Measurements from ENCODE around the gene TELO2. TPM values are rescaled to one million over a fixed set of nuclear protein-coding genes. Genes with fewer than 3 reads are reported as not detected.

TELO2 gene
- total and polyA plus RNA-seq, 2 donors (not counting 1 experiment from before 2014, with no cell fraction given): 6.3 to 10.9 TPM

GRCh38 chr16:1542533-1542932 lies 49.4 kb downstream of the TELO2 start:
- Histone ChIP-seq H3K4me1 (ENCODE audit: control insufficient read depth, extremely low read depth, insufficient read depth, low read length) (peaks cover 19% of the 10 kb centered on the region), H3K36me3 (ENCODE audit: control insufficient read depth, insufficient read depth, low read length) (peaks cover 21% of the 10 kb centered on the region), H2AFZ (ENCODE audit: low read length) (no peak overlapping the region), H3K79me2 (ENCODE audit: control insufficient read depth, insufficient read depth, low read length) (peaks cover 6% of the 10 kb centered on the region), H3K27me3 (ENCODE audit: control insufficient read depth, insufficient read depth, low read length) (no peaks in the 10 kb centered on the region), H3K27ac (ENCODE audit: insufficient read depth, low read length) (no peak overlapping the region), H3K9me3 (ENCODE audit: control insufficient read depth, insufficient read depth, low read depth, low read length) (no peaks in the 10 kb centered on the region), H3K4me2 (ENCODE audit: extremely low read depth, insufficient read depth, low read length) (no peak overlapping the region), H3K4me3 (replicated peaks in 1 of 4; ENCODE audit: control extremely low read depth in 1 of 4, insufficient read depth in 1 of 4, low read depth in 3 of 4, low read length in 4 of 4) (no peak overlapping the region), H3K9ac (ENCODE audit: insufficient read depth, low read length) (no peak overlapping the region), H4K20me1 (ENCODE audit: control insufficient read depth, extremely low read depth, insufficient read depth, low read length) (no peaks in the 10 kb centered on the region)
- TF ChIP-seq CTCF (conservative IDR thresholded peaks at IDR 0.05 in 1 of 2, IDR thresholded peaks at IDR 0.05 in 1 of 2; ENCODE audit: low read depth in 1 of 2, low read length in 2 of 2) (no peak), EZH2 (IDR thresholded peaks at IDR 0.05; ENCODE audit: low read length, missing control alignments) (no peak)
- DNase-seq (ENCODE audit: low read depth in 2 of 2): no peak

- H3K27ac ChIP-seq (ENCODE audit: insufficient read depth, low read length): peak overlapping the region; percentile 29
- no peak overlapping the region for H3K9ac ChIP-seq (ENCODE audit: insufficient read depth, low read length)
- no peaks in the 10 kb centered on the region for H3K9me3 ChIP-seq (ENCODE audit: control insufficient read depth, insufficient read depth, low read depth, low read length)
- no peak overlapping the region for H3K4me2 ChIP-seq (ENCODE audit: extremely low read depth, insufficient read depth, low read length)
- H3K4me3 ChIP-seq (replicated peaks in 1 of 4; ENCODE audit: control extremely low read depth in 1 of 4, insufficient read depth in 1 of 4, low read depth in 3 of 4, low read length in 4 of 4): no peak overlapping the region
- no peaks in the 10 kb centered on the region for H4K20me1 ChIP-seq (ENCODE audit: control insufficient read depth, extremely low read depth, insufficient read depth, low read length)
- H2AFZ ChIP-seq (ENCODE audit: low read length): no peak overlapping the region
- no peak for TF ChIP-seq CTCF (conservative IDR thresholded peaks at IDR 0.05 in 1 of 2, IDR thresholded peaks at IDR 0.05 in 1 of 2; ENCODE audit: low read depth in 1 of 2, low read length in 2 of 2)
- no peak for TF ChIP-seq EZH2 (IDR thresholded peaks at IDR 0.05; ENCODE audit: low read length, missing control alignments)
- H3K27me3 ChIP-seq (ENCODE audit: control insufficient read depth, insufficient read depth, low read length): no peaks in the 10 kb centered on the region
- H3K36me3 ChIP-seq (ENCODE audit: control insufficient read depth, insufficient read depth, low read length): peaks cover 17% of the 10 kb centered on the region
- peaks cover 22% of the 10 kb centered on the region for H3K4me1 ChIP-seq (ENCODE audit: control insufficient read depth, extremely low read depth, insufficient read depth, low read length)
- peak; percentile 37 to 87 for DNase-seq (ENCODE audit: low read depth in 2 of 2)
- H3K79me2 ChIP-seq (ENCODE audit: control insufficient read depth, insufficient read depth, low read length): peaks cover 2% of the 10 kb centered on the region
Observed at GRCh38 chr16:1543085-1543896, 50.1 kb downstream of the TELO2 start.

- no peak overlapping the region for H2AFZ ChIP-seq (ENCODE audit: low read length)
- H3K4me3 ChIP-seq (replicated peaks in 1 of 4; ENCODE audit: control extremely low read depth in 1 of 4, insufficient read depth in 1 of 4, low read depth in 3 of 4, low read length in 4 of 4): peak overlapping the region in 1 of 4 experiments; percentile 38
- no peaks in the 10 kb centered on the region for H4K20me1 ChIP-seq (ENCODE audit: control insufficient read depth, extremely low read depth, insufficient read depth, low read length)
- peaks cover 10% of the 10 kb centered on the region for H3K36me3 ChIP-seq (ENCODE audit: control insufficient read depth, insufficient read depth, low read length)
- H3K27me3 ChIP-seq (ENCODE audit: control insufficient read depth, insufficient read depth, low read length): no peaks in the 10 kb centered on the region
- H3K9me3 ChIP-seq (ENCODE audit: control insufficient read depth, insufficient read depth, low read depth, low read length): no peaks in the 10 kb centered on the region
- H3K4me1 ChIP-seq (ENCODE audit: control insufficient read depth, extremely low read depth, insufficient read depth, low read length): peaks cover 22% of the 10 kb centered on the region
- H3K4me2 ChIP-seq (ENCODE audit: extremely low read depth, insufficient read depth, low read length): peak overlapping the region; percentile 60
- no peak for TF ChIP-seq EZH2 (IDR thresholded peaks at IDR 0.05; ENCODE audit: low read length, missing control alignments)
- TF ChIP-seq CTCF (conservative IDR thresholded peaks at IDR 0.05 in 1 of 2, IDR thresholded peaks at IDR 0.05 in 1 of 2; ENCODE audit: low read depth in 1 of 2, low read length in 2 of 2): no peak
- DNase-seq (ENCODE audit: low read depth in 2 of 2): no peak
- H3K79me2 ChIP-seq (ENCODE audit: control insufficient read depth, insufficient read depth, low read length): no peaks in the 10 kb centered on the region
- no peak overlapping the region for H3K9ac ChIP-seq (ENCODE audit: insufficient read depth, low read length)
- H3K27ac ChIP-seq (ENCODE audit: insufficient read depth, low read length): peak overlapping the region; percentile 33
Observed at GRCh38 chr16:1545044-1546040, 52.2 kb downstream of the TELO2 start.
